Mesothelial cell of epicardium (in vitro differentiated cells): Measurements from ENCODE around the gene CYP4A22. TPM values are rescaled to one million over a fixed set of nuclear protein-coding genes. Genes with fewer than 3 reads are reported as not detected.
"Not testable (repeated sequence)": the region's sequence is repeated elsewhere in the genome, so short reads cannot be mapped to it uniquely, and the experiment has no call there.

Experiments used
- DNase-seq, 2 experiments: peaks; one replicate each; pipeline ENCODE4 v3.0.0; 2021; ENCODE audit warnings: low spot score in 2 of 2; ENCODE audit not compliant: unreplicated experiment in 2 of 2
- H3K27ac Mint-ChIP-seq: 2 replicates; pipeline ENCODE4 v1.8.0; 2021; ENCODE audit warnings: mixed read lengths
- H3K27me3 Mint-ChIP-seq: 2 replicates; pipeline ENCODE4 v1.8.0; 2021; ENCODE audit warnings: low read depth, mixed read lengths
- H3K36me3 Mint-ChIP-seq: 2 replicates; pipeline ENCODE4 v1.8.0; 2021; ENCODE audit warnings: mixed read lengths
- H3K4me1 Mint-ChIP-seq: 2 replicates; pipeline ENCODE4 v1.8.0; 2021; ENCODE audit warnings: mixed read lengths
- H3K4me3 Mint-ChIP-seq: 2 replicates; pipeline ENCODE4 v1.8.0; 2021; ENCODE audit warnings: mild to moderate bottlenecking, moderate library complexity, mixed read lengths
- H3K9me3 Mint-ChIP-seq: 2 replicates; pipeline ENCODE4 v1.8.0; 2021; ENCODE audit warnings: mixed read lengths
- total RNA-seq: library from RNA; stranded (reverse); gene quantifications from 3 replicates; pipeline ENCODE4 v1.2.1, GENCODE V29; 2021
- TF ChIP-seq, protein P1 (sequence below): fragments of 200-600 bp; sonication (generic); IDR thresholded peaks from one replicate; pipeline ENCODE4 v1.5.0; 2021; ENCODE audit warnings: antibody characterized with exemption; ENCODE audit not compliant: unreplicated experiment

The CYP4A22 gene, protein sequence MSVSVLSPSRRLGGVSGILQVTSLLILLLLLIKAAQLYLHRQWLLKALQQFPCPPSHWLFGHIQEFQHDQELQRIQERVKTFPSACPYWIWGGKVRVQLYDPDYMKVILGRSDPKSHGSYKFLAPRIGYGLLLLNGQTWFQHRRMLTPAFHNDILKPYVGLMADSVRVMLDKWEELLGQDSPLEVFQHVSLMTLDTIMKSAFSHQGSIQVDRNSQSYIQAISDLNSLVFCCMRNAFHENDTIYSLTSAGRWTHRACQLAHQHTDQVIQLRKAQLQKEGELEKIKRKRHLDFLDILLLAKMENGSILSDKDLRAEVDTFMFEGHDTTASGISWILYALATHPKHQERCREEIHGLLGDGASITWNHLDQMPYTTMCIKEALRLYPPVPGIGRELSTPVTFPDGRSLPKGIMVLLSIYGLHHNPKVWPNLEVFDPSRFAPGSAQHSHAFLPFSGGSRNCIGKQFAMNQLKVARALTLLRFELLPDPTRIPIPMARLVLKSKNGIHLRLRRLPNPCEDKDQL
- not detected in 3 replicates for total RNA-seq

DNA sequence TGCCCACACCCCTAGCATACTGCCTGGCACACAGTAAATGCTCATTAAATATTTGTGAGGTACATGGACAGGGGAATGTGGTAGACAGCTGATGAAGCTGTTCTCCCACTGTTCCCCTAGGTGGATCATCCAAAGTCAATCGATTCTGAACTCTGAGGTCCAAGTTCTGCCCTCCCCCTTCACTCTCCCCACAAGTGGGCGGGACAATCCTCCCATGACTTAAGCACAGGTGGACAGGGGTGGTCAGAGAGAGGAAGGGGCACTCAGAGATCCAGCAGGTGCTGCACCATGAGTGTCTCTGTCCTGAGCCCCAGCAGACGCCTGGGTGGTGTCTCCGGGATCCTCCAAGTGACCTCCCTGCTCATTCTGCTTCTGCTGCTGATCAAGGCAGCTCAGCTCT, at the start of gene CYP4A22:
TSS of gene CYP4A22 (plus strand) at position 244 of the 400 bp plus-strand sequence. CDS start at position 289, 45 bp downstream.
- Mint-ChIP-seq H3K27ac (no peak within 1 kb of the TSS), H3K9me3 (no peaks in the 10 kb centered on the region), H3K36me3 (no peaks in the 10 kb centered on the region), H3K4me3 (no peak within 1 kb of the TSS), H3K4me1 (no peaks in the 10 kb centered on the region), H3K27me3 (peaks cover 23% of the 10 kb centered on the region)
- DNase-seq = no peak
- TF ChIP-seq, protein P1, sequence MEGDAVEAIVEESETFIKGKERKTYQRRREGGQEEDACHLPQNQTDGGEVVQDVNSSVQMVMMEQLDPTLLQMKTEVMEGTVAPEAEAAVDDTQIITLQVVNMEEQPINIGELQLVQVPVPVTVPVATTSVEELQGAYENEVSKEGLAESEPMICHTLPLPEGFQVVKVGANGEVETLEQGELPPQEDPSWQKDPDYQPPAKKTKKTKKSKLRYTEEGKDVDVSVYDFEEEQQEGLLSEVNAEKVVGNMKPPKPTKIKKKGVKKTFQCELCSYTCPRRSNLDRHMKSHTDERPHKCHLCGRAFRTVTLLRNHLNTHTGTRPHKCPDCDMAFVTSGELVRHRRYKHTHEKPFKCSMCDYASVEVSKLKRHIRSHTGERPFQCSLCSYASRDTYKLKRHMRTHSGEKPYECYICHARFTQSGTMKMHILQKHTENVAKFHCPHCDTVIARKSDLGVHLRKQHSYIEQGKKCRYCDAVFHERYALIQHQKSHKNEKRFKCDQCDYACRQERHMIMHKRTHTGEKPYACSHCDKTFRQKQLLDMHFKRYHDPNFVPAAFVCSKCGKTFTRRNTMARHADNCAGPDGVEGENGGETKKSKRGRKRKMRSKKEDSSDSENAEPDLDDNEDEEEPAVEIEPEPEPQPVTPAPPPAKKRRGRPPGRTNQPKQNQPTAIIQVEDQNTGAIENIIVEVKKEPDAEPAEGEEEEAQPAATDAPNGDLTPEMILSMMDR = no peak

- DNase-seq, H3K4me3 Mint-ChIP-seq, H3K36me3 Mint-ChIP-seq, H3K9me3 Mint-ChIP-seq, H3K4me1 Mint-ChIP-seq, H3K27ac Mint-ChIP-seq: not testable (repeated sequence)
- TF ChIP-seq, protein P1 = peak; percentile 70
- H3K27me3 Mint-ChIP-seq = peaks cover 15% of the 10 kb centered on the region
Observed at GRCh38 chr1:47089356-47089755, 47.9 kb upstream of the CYP4A22 start.

- not testable (repeated sequence) for H3K27ac Mint-ChIP-seq, H3K9me3 Mint-ChIP-seq, DNase-seq, H3K4me3 Mint-ChIP-seq, H3K36me3 Mint-ChIP-seq, H3K4me1 Mint-ChIP-seq
- peaks cover 19% of the 10 kb centered on the region for H3K27me3 Mint-ChIP-seq
- TF ChIP-seq, protein P1 = peak; percentile 19
Observed at GRCh38 chr1:47091476-47091875, 45.8 kb upstream of the CYP4A22 start.

- Mint-ChIP-seq H3K4me1 (no peaks in the 10 kb centered on the region), H3K4me3 (no peak overlapping the region), H3K36me3 (no peaks in the 10 kb centered on the region), H3K27me3 (peaks cover 26% of the 10 kb centered on the region), H3K9me3 (peaks cover 6% of the 10 kb centered on the region), H3K27ac (no peak overlapping the region)
- TF ChIP-seq, protein P1 = no peak
- DNase-seq = no peak
Observed at GRCh38 chr1:47104816-47105215, 32.4 kb upstream of the CYP4A22 start.

- peaks cover 6% of the 10 kb centered on the region for H3K9me3 Mint-ChIP-seq
- TF ChIP-seq, protein P1 = no peak
Observed at GRCh38 chr1:47106792-47107191, 30.4 kb upstream of the CYP4A22 start.

GRCh38 chr1:47107851-47108574, 29.2 kb upstream of the CYP4A22 start:
- H3K27me3 Mint-ChIP-seq, H3K27ac Mint-ChIP-seq, DNase-seq: not testable (repeated sequence)

More at GRCh38 chr1:47106792-47107191, 30.4 kb upstream of the CYP4A22 start:
- no peak for DNase-seq
- no peaks in the 10 kb centered on the region for H3K36me3 Mint-ChIP-seq
- H3K27ac Mint-ChIP-seq = no peak overlapping the region
- no peaks in the 10 kb centered on the region for H3K4me1 Mint-ChIP-seq
- no peak overlapping the region for H3K4me3 Mint-ChIP-seq
- H3K27me3 Mint-ChIP-seq = peaks cover 16% of the 10 kb centered on the region

GRCh38 chr1:47109482-47109881, 27.8 kb upstream of the CYP4A22 start:
- not testable (repeated sequence) for H3K27me3 Mint-ChIP-seq, H3K36me3 Mint-ChIP-seq, H3K27ac Mint-ChIP-seq, H3K9me3 Mint-ChIP-seq, H3K4me3 Mint-ChIP-seq, H3K4me1 Mint-ChIP-seq, DNase-seq

More at GRCh38 chr1:47107851-47108574, 29.2 kb upstream of the CYP4A22 start:
- H3K36me3 Mint-ChIP-seq, H3K4me3 Mint-ChIP-seq, H3K4me1 Mint-ChIP-seq, H3K9me3 Mint-ChIP-seq: not testable (repeated sequence)
